Heart right ventricle (tissue), 16 donors: ENCODE results near the gene MAPK7. TPM values are rescaled to one million over a fixed set of nuclear protein-coding genes. Genes with fewer than 3 reads are reported as not detected.
A peak's percentile ranks its signal among the peaks of the same experiment; 100 is the strongest.

Experiments
- ATAC-seq, 8 donors: fragments of 200-7000 bp; cut with Tn5 transposase; one replicate each; pipeline ENCODE4 v1.9.1; 2020; ENCODE audit warnings: mild to moderate bottlenecking in 8 of 8, moderate library complexity in 8 of 8, moderate number of reproducible peaks in 1 of 8
- DNase-seq, 2 donors: peaks; one replicate each; pipeline ENCODE4 v3.0.0-alpha.2; 2020
- H3K27ac ChIP-seq, 10 donors: fragments of 200-600 bp; sonication (generic) in 2 of 10; one replicate each; pipeline versions ENCODE4 v1.5.0 to v1.8.0; 2020 to 2022; ENCODE audit warnings: mild to moderate bottlenecking in 3 of 10
- H3K27me3 ChIP-seq, 7 donors: fragments of 200-600 bp; one replicate each; pipeline ENCODE4 v1.8.0; 2021 to 2022; ENCODE audit warnings: mild to moderate bottlenecking in 2 of 7
- H3K36me3 ChIP-seq, 9 donors: fragments of 200-600 bp; sonication (generic) in 1 of 9; one replicate each; pipeline versions ENCODE4 v1.5.0 to v1.8.0; 2020 to 2022; ENCODE audit warnings: mild to moderate bottlenecking in 2 of 9
- H3K4me1 ChIP-seq, 9 donors: fragments of 200-600 bp; sonication (generic) in 1 of 9; one replicate each; pipeline versions ENCODE4 v1.5.0 to v1.8.0; 2020 to 2022; ENCODE audit warnings: mild to moderate bottlenecking in 4 of 9
- H3K4me3 ChIP-seq, 10 donors: fragments of 200-600 bp; sonication (generic) in 2 of 10; one replicate each; pipeline versions ENCODE4 v1.5.0 to v1.8.0; 2020 to 2022; ENCODE audit warnings: mild to moderate bottlenecking in 7 of 10, moderate library complexity in 2 of 10
- H3K9me3 ChIP-seq, 11 donors: fragments of 200-600 bp in 10 of 11; sonication (generic) in 2 of 11; one replicate each; pipeline versions ENCODE4 v1.5.0 to v1.8.0; 2013 to 2022; ENCODE audit warnings: mild to moderate bottlenecking in 2 of 11, control low read depth in 1 of 11, moderate library complexity in 1 of 11
- CTCF ChIP-seq, 9 donors: fragments of 200-600 bp; sonication (generic) in 2 of 9; IDR thresholded peaks; one replicate each; pipeline versions ENCODE4 v1.5.0 to v1.8.0; 2021 to 2022; ENCODE audit warnings: antibody characterized with exemption in 9 of 9, mild to moderate bottlenecking in 5 of 9, moderate library complexity in 1 of 9
- WGBS, 2 donors: extraction: QIAGEN DNeasy Blood & Tissue Kit; methylation state at CpG; one replicate each; pipeline ENCODE4 v1.1.7; 2013; ENCODE audit warnings: inconsistent platforms in 1 of 2; 5-methylcytosine and 5-hydroxymethylcytosine counted together
- intact Hi-C, 10 donors: fragments of 100-400 bp; cut with DNase I; formaldehyde crosslinking; loops; one replicate each; pipeline versions ENCODE4 v1.11.1 to v1.14.2; 2022
- polyA plus RNA-seq, 2 donors: library from polyadenylated mRNA; stranded (reverse); fragments of 200-250 nt; gene quantifications; one replicate each; pipeline ENCODE4 v1.2.3, GENCODE V29; 2013
- total RNA-seq, 10 donors: library from RNA; stranded (reverse); fragmentation: NEBNext Ultra II Directional in 3 of 10; extraction: Animal tissue kit (Norgen Biotek cat#: 25700) in 3 of 10; gene quantifications; one replicate each; pipeline versions ENCODE4 v1.2.1 to v1.2.4, GENCODE V29; 2021 to 2023
- donor health status: Arrhythmogenic right ventricular cardiomyopathy.
- donor health status: ischemic (EF 13 %, LVEDD 7.1; RV severe dilation, severe dysfunction).
- donor health status: healthy with polysubstance abuse.
- donor health status: DM: no; HTN: yes; CAD: no.
- donor health status: DM: no; HTN: no; CAD: no.
- donor health status: ischemic (EF 25% LVEDD 6.9; RV normal size, moderate dysfunction).
- donor health status: ischemic (EF 25% LVEDD 5.7; RV mildly dilated, moderate dysfunction).
- donor health status: healthy.
- donor health status: DM: yes; HTN: yes; CAD: no.
- donor health status: Ischemic cardiomyopathy.
- donor health status: ischemic (EF 35%, LVEDD 5.7; RV mildly dilated, moderate dysfunction).
- donor health status: nonischemic (EF 11% LVEDD 7.7; RV severe dilation, severe dysfunction).
- donor health status: DM: yes; HTN: yes; CAD: no.
- donor health status: PGD.
- donor health status: ischemic (EF 29% LVEDD 5.4; RV normal size, mild dysfunction).
- donor health status: nonischemic (EF 23%, LVEDD 6.1; RV moderate dilation, normal function).

Gene MAPK7
- total and polyA plus RNA-seq, 12 donors = 7.3 to 16.6 (median 11.4) TPM

GRCh38 chr17:19386974-19387920 is 8.9 kb downstream of the MAPK7 start, which contains the start of gene MFAP4:
MFAP4 (minus strand) TSS chr17:19387190; CDS start chr17:19387155, 35 bp downstream.
- no peaks in the 10 kb centered on the region for H3K9me3 ChIP-seq
- DNase-seq = peak; percentile 64 to 69
- H3K4me1 ChIP-seq = peaks cover 12 to 80% (median 54%) of the 10 kb centered on the region in 9 donors
- 7 to 14% methylated on average over 21 to 22 of the region's 22 CpGs for WGBS, 2 donors
- no peak for TF ChIP-seq CTCF (IDR thresholded peaks at IDR 0.05)
- peaks cover 0 to 37% (median 7%) of the 10 kb centered on the region in 9 donors for H3K36me3 ChIP-seq
- H3K27me3 ChIP-seq = no peaks in the 10 kb centered on the region
- H3K4me3 ChIP-seq = peak within 1 kb of the TSS in 9 of 10 donors; percentile 18 to 48 (median 40)
- intact Hi-C loops = no loop called here
- ATAC-seq = peak; percentile 54 to 81 (median 68)
- peak within 1 kb of the TSS; percentile 52 to 93 (median 84) for H3K27ac ChIP-seq

GRCh38 chr17:19387921-19388521 is 9.7 kb downstream of the MAPK7 start:
- peaks cover 12 to 75% (median 54%) of the 10 kb centered on the region in 9 donors for H3K4me1 ChIP-seq
- intact Hi-C loops = no loop called here
- H3K9me3 ChIP-seq = no peaks in the 10 kb centered on the region
- peak overlapping the region; percentile 52 to 93 (median 84) for H3K27ac ChIP-seq
- peaks cover 0 to 29% (median 4%) of the 10 kb centered on the region in 9 donors for H3K36me3 ChIP-seq
- peak overlapping the region in 1 of 10 donors; percentile 43 for H3K4me3 ChIP-seq
- WGBS, 2 donors = 69 to 72% methylated on average over 2 of the region's 2 CpGs
- H3K27me3 ChIP-seq = no peaks in the 10 kb centered on the region
- no peak for TF ChIP-seq CTCF (IDR thresholded peaks at IDR 0.05)
- ATAC-seq (peak in 1 of 8 donors; percentile 7), DNase-seq (no peak)

GRCh38 chr17:19388791-19389785 is 10.8 kb downstream of the MAPK7 start:
- Histone ChIP-seq H3K4me1 (peaks cover 12 to 65% (median 51%) of the 10 kb centered on the region in 9 donors), H3K36me3 (peaks cover 0 to 18% (median 0%) of the 10 kb centered on the region in 9 donors), H3K27me3 (no peaks in the 10 kb centered on the region), H3K27ac (peak overlapping the region in 7 of 10 donors; percentile 2 to 93 (median 85)), H3K4me3 (no peak overlapping the region), H3K9me3 (no peaks in the 10 kb centered on the region)
- ATAC-seq = no peak
- 65 to 78% methylated on average over 5 of the region's 5 CpGs for WGBS, 2 donors
- intact Hi-C loops = no loop called here
- no peak for DNase-seq
- no peak for TF ChIP-seq CTCF (IDR thresholded peaks at IDR 0.05)
